NB4 (cell line): ENCODE data around the gene ZBTB20.

ENCODE experiments used
- CTCF ChIP-seq: IDR thresholded peaks from one replicate; pipeline ENCODE4 v1.5.1; 2012; ENCODE audit warnings: low read depth, low read length
- MAX ChIP-seq: IDR thresholded peaks from 2 replicates; pipeline ENCODE4 v1.6.1; 2011; ENCODE audit warnings: low read depth, low read length
- POLR2A ChIP-seq: IDR thresholded peaks from 2 replicates; pipeline ENCODE4 v1.6.1; 2011; ENCODE audit warnings: mild to moderate bottlenecking; ENCODE audit not compliant: insufficient read length; ENCODE audit errors: extremely low read depth

- no peak for TF ChIP-seq CTCF
- no peak for TF ChIP-seq POLR2A
- TF ChIP-seq MAX: no peak
Measured at GRCh38 chr3:114376516-114377185, 770.4 kb downstream of the ZBTB20 start.
